Sigmoid colon (tissue), 7 donors: Measurements from ENCODE around the gene IL7R. TPM values are rescaled to one million over a fixed set of nuclear protein-coding genes. Genes with fewer than 3 reads are reported as not detected.
"Not testable (repeated sequence)": the region's sequence is repeated elsewhere in the genome, so short reads cannot be mapped to it uniquely, and the experiment has no call there.

Experiments
- DNase-seq: peaks from one replicate; pipeline ENCODE4 v3.0.0-alpha.2; 2019
- H3K27ac ChIP-seq, 4 donors: fragments of 200-600 bp; sonication (generic); one replicate each; pipeline ENCODE4 v1.5.1; 2016 to 2019; ENCODE audit warnings: mild to moderate bottlenecking in 1 of 4
- H3K27me3 ChIP-seq, 3 donors: fragments of 200-600 bp; sonication (generic); one replicate each; pipeline ENCODE4 v1.5.1; 2019; ENCODE audit warnings: mild to moderate bottlenecking in 1 of 3
- H3K36me3 ChIP-seq, 4 donors: fragments of 200-600 bp; sonication (generic); one replicate each; pipeline ENCODE4 v1.5.1; 2016 to 2019
- H3K4me1 ChIP-seq, 4 donors: fragments of 200-600 bp; sonication (generic); one replicate each; pipeline ENCODE4 v1.5.1; 2017 to 2019
- H3K4me3 ChIP-seq, 4 donors: fragments of 200-600 bp; sonication (generic); one replicate each; pipeline ENCODE4 v1.5.1; 2017 to 2019; ENCODE audit warnings: mild to moderate bottlenecking in 2 of 4, moderate library complexity in 1 of 4
- H3K9me3 ChIP-seq, 4 donors: fragments of 200-600 bp in 3 of 4; sonication (generic) in 3 of 4; one replicate each; pipeline versions ENCODE4 v1.5.1 to v1.6.1; 2013 to 2019
- EP300 ChIP-seq, 4 donors: sonication (generic); formaldehyde crosslinking; IDR thresholded peaks; one replicate each; pipeline ENCODE4 v1.6.1; 2017; ENCODE audit warnings: antibody characterized with exemption in 4 of 4
- POLR2A ChIP-seq, 2 donors: fragments of 450-650 bp; IDR thresholded peaks; one replicate each; pipeline ENCODE4 v1.6.1; 2016; ENCODE audit warnings: antibody characterized with exemption in 2 of 2, mild to moderate bottlenecking in 2 of 2, moderate library complexity in 2 of 2
- POLR2AphosphoS5 ChIP-seq, 4 donors: sonication (generic); formaldehyde crosslinking; IDR thresholded peaks; one replicate each; pipeline ENCODE4 v1.6.1; 2017; ENCODE audit warnings: antibody characterized with exemption in 4 of 4
- WGBS, 2 donors: extraction: QIAGEN DNeasy Blood & Tissue Kit; methylation state at CpG; one replicate each; pipeline ENCODE4 v1.1.7; 2013; 5-methylcytosine and 5-hydroxymethylcytosine counted together
- intact Hi-C: fragments of 100-400 bp; cut with DNase I; formaldehyde crosslinking; loops from one replicate; pipeline ENCODE4 v1.15.1; 2023
- polyA plus RNA-seq, 3 donors: library from polyadenylated mRNA; stranded (reverse); fragments of 200-250 nt; gene quantifications; one replicate each; pipeline ENCODE4 v1.2.3, GENCODE V29; 2013
- total RNA-seq, 4 donors: library from RNA; depleted of rRNA; stranded (reverse); fragments of >200 nt; gene quantifications; one replicate each; pipeline ENCODE4 v1.1.0, GENCODE V29; 2016
- TF ChIP-seq, protein P1 (sequence below), 4 experiments: fragments of 450-650 bp in 3 of 4; fragments of 200-600 bp in 1 of 4; IDR thresholded peaks; one replicate each; pipeline ENCODE4 v1.5.1; 2016 to 2019; ENCODE audit warnings: antibody characterized with exemption in 4 of 4, mild to moderate bottlenecking in 3 of 4, moderate library complexity in 2 of 4
- donor health status: healthy with polysubstance abuse.
- donor health status: Bipolar disorder and iron deficiency.
- donor health status: healthy.

IL7R gene
- total and polyA plus RNA-seq, 7 donors = 1.4 to 65.8 (median 3.1) TPM

- Histone ChIP-seq H3K36me3 (no peaks in the 10 kb centered on the region), H3K9me3 (no peaks in the 10 kb centered on the region), H3K27ac (no peak overlapping the region), H3K4me3 (no peak overlapping the region), H3K27me3 (no peaks in the 10 kb centered on the region), H3K4me1 (no peaks in the 10 kb centered on the region)
- intact Hi-C loops = no loop called here
- no peak for TF ChIP-seq POLR2AphosphoS5 (IDR thresholded peaks at IDR 0.05)
- no peak for TF ChIP-seq POLR2A (IDR thresholded peaks at IDR 0.05)
- TF ChIP-seq, protein P1, sequence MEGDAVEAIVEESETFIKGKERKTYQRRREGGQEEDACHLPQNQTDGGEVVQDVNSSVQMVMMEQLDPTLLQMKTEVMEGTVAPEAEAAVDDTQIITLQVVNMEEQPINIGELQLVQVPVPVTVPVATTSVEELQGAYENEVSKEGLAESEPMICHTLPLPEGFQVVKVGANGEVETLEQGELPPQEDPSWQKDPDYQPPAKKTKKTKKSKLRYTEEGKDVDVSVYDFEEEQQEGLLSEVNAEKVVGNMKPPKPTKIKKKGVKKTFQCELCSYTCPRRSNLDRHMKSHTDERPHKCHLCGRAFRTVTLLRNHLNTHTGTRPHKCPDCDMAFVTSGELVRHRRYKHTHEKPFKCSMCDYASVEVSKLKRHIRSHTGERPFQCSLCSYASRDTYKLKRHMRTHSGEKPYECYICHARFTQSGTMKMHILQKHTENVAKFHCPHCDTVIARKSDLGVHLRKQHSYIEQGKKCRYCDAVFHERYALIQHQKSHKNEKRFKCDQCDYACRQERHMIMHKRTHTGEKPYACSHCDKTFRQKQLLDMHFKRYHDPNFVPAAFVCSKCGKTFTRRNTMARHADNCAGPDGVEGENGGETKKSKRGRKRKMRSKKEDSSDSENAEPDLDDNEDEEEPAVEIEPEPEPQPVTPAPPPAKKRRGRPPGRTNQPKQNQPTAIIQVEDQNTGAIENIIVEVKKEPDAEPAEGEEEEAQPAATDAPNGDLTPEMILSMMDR (IDR thresholded peaks at IDR 0.05) = no peak
- TF ChIP-seq EP300 (IDR thresholded peaks at IDR 0.05) = no peak
- DNase-seq = no peak
- WGBS, 2 donors = 81% methylated on average over 7 of the region's 7 CpGs
These were observed 20.6 kb upstream of the IL7R start for GRCh38 chr5:35835796-35836742.

GRCh38 chr5:35838370-35839042 is 18.2 kb upstream of the IL7R start:
- WGBS, 2 donors = 90 to 91% methylated on average over 5 of the region's 5 CpGs
- TF ChIP-seq, protein P1 (IDR thresholded peaks at IDR 0.05) = no peak
- TF ChIP-seq POLR2A (IDR thresholded peaks at IDR 0.05) (no peak), POLR2AphosphoS5 (IDR thresholded peaks at IDR 0.05) (no peak), EP300 (IDR thresholded peaks at IDR 0.05) (no peak)
- Histone ChIP-seq H3K27me3 (no peaks in the 10 kb centered on the region), H3K4me1 (no peaks in the 10 kb centered on the region), H3K9me3 (no peaks in the 10 kb centered on the region), H3K4me3 (no peak overlapping the region), H3K27ac (no peak overlapping the region), H3K36me3 (no peaks in the 10 kb centered on the region)
- intact Hi-C loops = no loop called here
- no peak for DNase-seq

DNA sequence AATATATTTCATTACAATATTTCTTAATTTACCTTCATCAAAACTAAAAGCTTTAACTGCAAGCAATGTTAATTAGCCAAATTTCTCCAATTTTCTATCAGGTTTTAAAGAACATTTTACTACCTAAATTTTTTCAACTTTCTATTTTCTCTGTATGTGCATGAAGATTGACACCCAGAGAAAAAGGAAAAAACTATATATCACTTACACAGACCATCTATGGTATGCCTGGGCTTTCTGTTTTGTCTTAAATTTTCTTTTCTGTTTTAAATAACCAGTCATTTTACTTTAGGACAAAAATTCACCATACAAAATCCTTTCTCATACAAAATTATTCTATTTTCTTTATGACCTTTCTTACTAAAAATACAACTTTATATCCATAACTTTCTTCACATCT is 13.8 kb upstream of the IL7R start:
- no peak for DNase-seq
- no peaks in the 10 kb centered on the region for H3K9me3 ChIP-seq
- intact Hi-C loops = no loop called here
- no peaks in the 10 kb centered on the region for H3K36me3 ChIP-seq
- TF ChIP-seq POLR2AphosphoS5 (IDR thresholded peaks at IDR 0.05) (no peak), POLR2A (IDR thresholded peaks at IDR 0.05) (no peak), EP300 (IDR thresholded peaks at IDR 0.05) (no peak)
- TF ChIP-seq, protein P1 (IDR thresholded peaks at IDR 0.05) = no peak
- H3K4me1 ChIP-seq = no peaks in the 10 kb centered on the region
- H3K4me3 ChIP-seq = no peak overlapping the region
- H3K27me3 ChIP-seq = no peaks in the 10 kb centered on the region
- H3K27ac ChIP-seq = no peak overlapping the region

DNA sequence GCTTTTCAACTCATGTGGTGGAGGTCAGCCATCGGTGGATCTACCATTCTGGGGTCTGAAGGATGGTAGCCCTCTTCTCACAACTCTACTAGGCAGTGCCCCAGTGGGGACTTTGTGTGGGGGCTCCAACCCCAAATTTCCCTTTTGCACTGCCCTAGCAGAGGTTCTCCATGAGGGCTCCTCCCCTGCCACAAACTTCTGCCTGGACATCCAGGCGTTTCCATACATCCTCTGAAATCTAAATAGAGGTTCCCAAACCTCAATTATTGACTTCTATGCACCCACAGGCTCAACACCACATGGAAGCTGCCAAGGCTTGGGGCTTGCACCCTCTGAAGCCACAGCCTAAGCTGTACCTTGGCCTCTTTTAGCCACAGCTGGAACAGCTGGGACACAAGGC is 11.2 kb upstream of the IL7R start:
- H3K9me3 ChIP-seq, H3K4me3 ChIP-seq, H3K4me1 ChIP-seq, intact Hi-C loops, H3K27ac ChIP-seq, DNase-seq, H3K36me3 ChIP-seq, H3K27me3 ChIP-seq: not testable (repeated sequence)
- 78 to 85% methylated on average over 2 of the region's 2 CpGs for WGBS, 2 donors

DNA sequence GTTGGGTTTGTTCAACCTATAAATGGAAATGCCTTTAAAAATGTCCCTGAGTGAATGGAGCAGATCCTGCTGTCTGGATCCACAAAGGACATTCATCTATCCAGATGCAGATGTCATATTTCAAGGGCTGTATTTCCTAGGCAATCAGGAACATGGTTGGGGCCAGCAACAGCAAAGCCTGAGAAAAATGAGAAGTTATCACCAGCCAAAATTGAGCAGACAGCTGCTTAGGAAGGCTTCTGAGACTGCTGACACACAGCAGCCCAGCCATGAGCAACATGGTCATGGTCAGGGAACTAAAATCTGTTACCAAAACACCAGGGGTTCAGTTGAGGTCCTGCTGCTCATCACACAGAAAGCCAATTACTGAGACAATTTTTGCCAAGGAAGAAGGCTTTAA is 9.2 kb upstream of the IL7R start:
- Histone ChIP-seq H3K4me1 (peaks cover 0 to 5% (median 0%) of the 10 kb centered on the region in 4 donors), H3K27ac (no peak overlapping the region), H3K9me3 (no peaks in the 10 kb centered on the region), H3K4me3 (no peak overlapping the region), H3K36me3 (no peaks in the 10 kb centered on the region), H3K27me3 (no peaks in the 10 kb centered on the region)
- TF ChIP-seq POLR2A (IDR thresholded peaks at IDR 0.05) (no peak), POLR2AphosphoS5 (IDR thresholded peaks at IDR 0.05) (no peak), EP300 (IDR thresholded peaks at IDR 0.05) (no peak)
- TF ChIP-seq, protein P1 (IDR thresholded peaks at IDR 0.05) = no peak
- no peak for DNase-seq
- intact Hi-C loops = no loop called here
